HepG2 (cell line): ENCODE measurements around the gene PMVK. TPM values are rescaled to one million over a fixed set of nuclear protein-coding genes. Genes with fewer than 3 reads are reported as not detected.

Source experiments
- GLMP ChIP-seq: sonication (generic); formaldehyde crosslinking; IDR thresholded peaks from 2 replicates; pipeline ENCODE4 v1.9.0; 2021; ENCODE audit warnings: missing genetic modification reagents, mild to moderate bottlenecking, borderline replicate concordance
- HNRNPUL1 ChIP-seq: fragments of 200-400 bp; formaldehyde crosslinking; IDR thresholded peaks from 2 replicates; pipeline ENCODE4 v1.6.1; 2017; ENCODE audit warnings: low read depth, mild to moderate bottlenecking, low read length, moderate library complexity
- KLF12 ChIP-seq: sonication (generic); formaldehyde crosslinking; IDR thresholded peaks from 2 replicates; pipeline ENCODE4 v1.4.0; 2020; ENCODE audit warnings: missing genetic modification reagents, borderline replicate concordance
- NRL ChIP-seq: sonication (generic); formaldehyde crosslinking; IDR thresholded peaks from 2 replicates; pipeline ENCODE4 v1.5.0; 2020; ENCODE audit warnings: missing genetic modification reagents, mild to moderate bottlenecking, moderate library complexity, borderline replicate concordance
- TOE1 ChIP-seq: sonication (generic); formaldehyde crosslinking; IDR thresholded peaks from 2 replicates; pipeline ENCODE4 v1.4.0; 2020; ENCODE audit warnings: mild to moderate bottlenecking, missing genetic modification reagents
- YY1 ChIP-seq: IDR thresholded peaks from 2 replicates; pipeline ENCODE4 v1.6.1; 2011; ENCODE audit warnings: low read length, low read depth, moderate library complexity, mild to moderate bottlenecking; ENCODE audit not compliant: insufficient read depth, insufficient replicate concordance
- ZNF256 ChIP-seq: sonication (generic); formaldehyde crosslinking; conservative IDR thresholded peaks from 2 replicates; pipeline ENCODE4 v1.4.0; 2020; ENCODE audit warnings: missing genetic modification reagents
- ZNF446 ChIP-seq: sonication (generic); formaldehyde crosslinking; IDR thresholded peaks from 2 replicates; pipeline ENCODE4 v1.5.0; 2020; ENCODE audit warnings: mild to moderate bottlenecking, missing genetic modification reagents
- polyA plus RNA-seq, 8 experiments: library from polyadenylated mRNA; depleted of rRNA in 3 of 8; stranded (reverse) in 7 of 8; unstranded in 1 of 8; fragments of >200 nt; fragmentation: Illumina TruSeq in 4 of 8; extraction: Trizol in 4 of 8; gene quantifications; 2 replicates each; pipeline versions ENCODE4 v1.2.1 to v1.2.3, GENCODE V29; 2011 to 2016; ENCODE audit warnings: low read depth in 4 of 8, missing spikeins in 1 of 8, mixed read lengths in 1 of 8; ENCODE audit not compliant: insufficient read depth in 1 of 8
- total RNA-seq, 5 experiments: library from RNA; depleted of rRNA; stranded (reverse); fragments of >200 nt; fragmentation: Illumina TruSeq; extraction: Trizol; gene quantifications; 2 replicates each; pipeline ENCODE4 v1.2.3, GENCODE V29; 2016; ENCODE audit warnings: low read depth in 1 of 5
- TF ChIP-seq, protein P1 (sequence below): IDR thresholded peaks from 2 replicates; pipeline ENCODE4 v1.6.1; 2016; ENCODE audit warnings: mild to moderate bottlenecking
- TF ChIP-seq, protein P2 (sequence below): sonication (generic); formaldehyde crosslinking; IDR thresholded peaks from 2 replicates; pipeline ENCODE4 v1.4.0; 2020; ENCODE audit warnings: missing genetic modification reagents

The PMVK gene
- total and polyA plus RNA-seq, 2 of the 13 experiments (the other 11 are each of a cell fraction or from before 2014, with no cell fraction given) = 3.9 to 12.6 TPM

DNA sequence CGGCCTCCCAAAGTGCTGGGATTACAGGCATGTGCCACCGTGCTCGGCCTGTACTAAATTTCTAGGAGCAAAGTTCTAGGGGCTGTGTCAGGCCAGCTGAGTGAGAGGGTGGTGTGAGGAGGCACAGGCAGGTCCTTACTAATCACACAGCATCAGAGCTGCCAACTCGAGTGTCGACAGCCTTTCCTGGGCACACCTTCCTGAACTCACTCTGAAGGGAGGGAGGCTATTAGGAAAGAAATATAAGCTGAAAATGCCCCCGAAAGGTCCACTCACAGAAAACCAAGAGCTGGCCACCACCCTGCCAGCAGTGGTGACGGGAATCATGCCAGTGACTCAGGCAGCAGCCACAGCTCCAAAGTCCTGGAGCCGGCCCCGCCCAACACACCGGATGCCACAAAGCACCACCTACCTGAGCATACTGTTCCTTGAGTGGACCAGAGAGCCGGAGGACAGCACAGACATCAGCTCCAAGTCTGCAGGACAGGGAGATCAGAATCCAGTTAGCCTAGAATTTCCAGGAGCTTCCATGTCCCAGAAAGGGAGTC is 4.5 kb downstream of the PMVK start (continued):
- TF ChIP-seq GLMP (CRISPR knock-in tag) (no peak), ZNF256 (CRISPR knock-in tag) (no peak), KLF12 (no peak), HNRNPUL1 (no peak), YY1 (no peak), ZNF446 (no peak), TOE1 (CRISPR knock-in tag) (no peak), NRL (CRISPR knock-in tag) (no peak)
- TF ChIP-seq, protein P1, sequence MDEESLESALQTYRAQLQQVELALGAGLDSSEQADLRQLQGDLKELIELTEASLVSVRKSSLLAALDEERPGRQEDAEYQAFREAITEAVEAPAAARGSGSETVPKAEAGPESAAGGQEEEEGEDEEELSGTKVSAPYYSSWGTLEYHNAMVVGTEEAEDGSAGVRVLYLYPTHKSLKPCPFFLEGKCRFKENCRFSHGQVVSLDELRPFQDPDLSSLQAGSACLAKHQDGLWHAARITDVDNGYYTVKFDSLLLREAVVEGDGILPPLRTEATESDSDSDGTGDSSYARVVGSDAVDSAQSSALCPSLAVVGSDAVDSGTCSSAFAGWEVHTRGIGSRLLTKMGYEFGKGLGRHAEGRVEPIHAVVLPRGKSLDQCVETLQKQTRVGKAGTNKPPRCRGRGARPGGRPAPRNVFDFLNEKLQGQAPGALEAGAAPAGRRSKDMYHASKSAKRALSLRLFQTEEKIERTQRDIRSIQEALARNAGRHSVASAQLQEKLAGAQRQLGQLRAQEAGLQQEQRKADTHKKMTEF (CRISPR knock-in tag) = peak; percentile 61; the same call in 1 of the 2 replicates
- TF ChIP-seq, protein P2, sequence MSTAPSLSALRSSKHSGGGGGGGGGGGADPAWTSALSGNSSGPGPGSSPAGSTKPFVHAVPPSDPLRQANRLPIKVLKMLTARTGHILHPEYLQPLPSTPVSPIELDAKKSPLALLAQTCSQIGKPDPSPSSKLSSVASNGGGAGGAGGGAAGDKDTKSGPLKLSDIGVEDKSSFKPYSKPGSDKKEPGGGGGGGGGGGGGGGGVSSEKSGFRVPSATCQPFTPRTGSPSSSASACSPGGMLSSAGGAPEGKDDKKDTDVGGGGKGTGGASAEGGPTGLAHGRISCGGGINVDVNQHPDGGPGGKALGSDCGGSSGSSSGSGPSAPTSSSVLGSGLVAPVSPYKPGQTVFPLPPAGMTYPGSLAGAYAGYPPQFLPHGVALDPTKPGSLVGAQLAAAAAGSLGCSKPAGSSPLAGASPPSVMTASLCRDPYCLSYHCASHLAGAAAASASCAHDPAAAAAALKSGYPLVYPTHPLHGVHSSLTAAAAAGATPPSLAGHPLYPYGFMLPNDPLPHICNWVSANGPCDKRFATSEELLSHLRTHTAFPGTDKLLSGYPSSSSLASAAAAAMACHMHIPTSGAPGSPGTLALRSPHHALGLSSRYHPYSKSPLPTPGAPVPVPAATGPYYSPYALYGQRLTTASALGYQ (CRISPR knock-in tag) = no peak
